Urinary bladder (tissue), 4 donors: Measurements from ENCODE around the gene VSTM4. TPM values are rescaled to one million over a fixed set of nuclear protein-coding genes. Genes with fewer than 3 reads are reported as not detected.

Source experiments
- DNase-seq: peaks from one replicate; pipeline ENCODE4 v3.0.0-alpha.2; 2015; ENCODE audit errors: extremely low spot score
- H3K27ac ChIP-seq: one replicate; pipeline ENCODE4 v1.5.1; 2013; ENCODE audit warnings: low read depth, mild to moderate bottlenecking, moderate library complexity
- H3K36me3 ChIP-seq: one replicate; pipeline ENCODE4 v1.6.1; 2013; ENCODE audit warnings: mild to moderate bottlenecking, moderate library complexity; ENCODE audit not compliant: insufficient read depth
- H3K4me1 ChIP-seq: one replicate; pipeline ENCODE4 v1.6.1; 2013; ENCODE audit warnings: mild to moderate bottlenecking, moderate library complexity; ENCODE audit not compliant: insufficient read depth
- H3K4me3 ChIP-seq: one replicate; pipeline ENCODE4 v1.5.1; 2013; ENCODE audit warnings: low read depth, low read length
- WGBS: extraction: QIAGEN DNeasy Blood & Tissue Kit; methylation state at CpG from one replicate; pipeline ENCODE4 v1.1.7; 2013; 5-methylcytosine and 5-hydroxymethylcytosine counted together
- polyA plus RNA-seq: library from polyadenylated mRNA; stranded (reverse); fragments of 200-250 nt; gene quantifications from one replicate; pipeline ENCODE4 v1.2.3, GENCODE V29; 2013
- total RNA-seq: library from RNA; depleted of rRNA; stranded (reverse); fragments of >200 nt; gene quantifications from one replicate; pipeline ENCODE4 v1.2.3, GENCODE V29; 2014
- donor health status: healthy with polysubstance abuse.
- donor health status: healthy.

The VSTM4 gene
- total and polyA plus RNA-seq, 2 donors, result 18.7 to 60.2 TPM

- DNase-seq, result no peak
- H3K27ac ChIP-seq, result no peak overlapping the region
- no peaks in the 10 kb centered on the region for H3K36me3 ChIP-seq
- 96% methylated on average over 17 of the region's 17 CpGs for WGBS
- H3K4me1 ChIP-seq, result no peaks in the 10 kb centered on the region
- H3K4me3 ChIP-seq, result no peak overlapping the region
Observed at GRCh38 chr10:49107111-49107886, 8.0 kb downstream of the VSTM4 start.

DNA sequence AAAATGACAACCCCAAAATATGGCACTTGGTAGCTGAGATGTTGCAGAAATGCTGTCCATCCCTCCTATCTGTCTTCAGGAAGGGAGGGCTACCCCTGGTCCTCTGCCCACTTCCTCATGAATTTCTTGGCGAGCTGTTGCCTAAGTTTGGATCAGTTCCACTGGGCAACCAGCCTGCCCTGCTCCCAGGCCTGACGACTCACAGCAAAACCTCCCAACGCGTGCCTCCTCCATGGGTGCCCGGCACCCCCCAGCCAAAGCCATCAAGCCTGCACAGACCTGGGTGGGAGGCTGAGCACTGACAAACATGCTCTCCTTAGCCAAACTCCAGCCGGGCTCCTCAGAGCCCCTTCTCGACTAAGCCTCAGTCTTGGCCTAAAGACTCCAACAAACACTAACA is 8.9 kb downstream of the VSTM4 start:
- DNase-seq, result no peak
- 23% methylated on average over 7 of the region's 7 CpGs for WGBS
- H3K4me1 ChIP-seq, result no peaks in the 10 kb centered on the region
- peak overlapping the region; percentile 0 for H3K27ac ChIP-seq
- no peaks in the 10 kb centered on the region for H3K36me3 ChIP-seq
- H3K4me3 ChIP-seq, result no peak overlapping the region

- 80% methylated on average over 4 of the region's 4 CpGs for WGBS
- H3K27ac ChIP-seq, result no peak overlapping the region
- H3K4me3 ChIP-seq, result no peak overlapping the region
- H3K36me3 ChIP-seq, result no peaks in the 10 kb centered on the region
- DNase-seq, result no peak
- H3K4me1 ChIP-seq, result no peaks in the 10 kb centered on the region
Observed at GRCh38 chr10:49105076-49105475, 10.2 kb downstream of the VSTM4 start.

DNA sequence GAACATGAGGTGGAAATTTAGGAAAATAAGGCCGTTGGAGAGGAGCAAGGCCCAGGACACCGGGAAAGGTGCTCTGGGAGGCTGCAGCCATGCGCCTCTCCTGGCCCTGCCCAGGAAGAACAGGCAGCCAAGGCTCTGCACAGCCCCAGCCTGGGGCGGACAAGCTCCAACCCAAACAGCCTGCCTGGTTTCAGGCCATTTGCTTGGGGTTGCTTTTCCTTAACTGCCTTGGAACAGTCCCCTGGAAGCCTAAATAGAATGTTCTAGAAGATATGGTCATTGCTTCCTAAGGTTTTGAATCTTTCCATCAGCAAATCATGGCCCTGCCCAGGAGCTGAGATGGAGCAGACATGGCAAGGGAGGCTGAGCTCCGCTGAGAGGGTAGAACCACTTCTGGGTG is 11.0 kb downstream of the VSTM4 start:
- 77% methylated on average over 5 of the region's 5 CpGs for WGBS
- Histone ChIP-seq H3K27ac (no peak overlapping the region), H3K4me3 (no peak overlapping the region), H3K4me1 (peaks cover 1% of the 10 kb centered on the region), H3K36me3 (no peaks in the 10 kb centered on the region)
- no peak for DNase-seq

- no peak overlapping the region for H3K4me3 ChIP-seq
- H3K4me1 ChIP-seq, result peaks cover 1% of the 10 kb centered on the region
- no peak for DNase-seq
- no peaks in the 10 kb centered on the region for H3K36me3 ChIP-seq
- 86% methylated on average over 4 of the region's 4 CpGs for WGBS
- H3K27ac ChIP-seq, result no peak overlapping the region
Observed at GRCh38 chr10:49103761-49104160, 11.6 kb downstream of the VSTM4 start.

DNA sequence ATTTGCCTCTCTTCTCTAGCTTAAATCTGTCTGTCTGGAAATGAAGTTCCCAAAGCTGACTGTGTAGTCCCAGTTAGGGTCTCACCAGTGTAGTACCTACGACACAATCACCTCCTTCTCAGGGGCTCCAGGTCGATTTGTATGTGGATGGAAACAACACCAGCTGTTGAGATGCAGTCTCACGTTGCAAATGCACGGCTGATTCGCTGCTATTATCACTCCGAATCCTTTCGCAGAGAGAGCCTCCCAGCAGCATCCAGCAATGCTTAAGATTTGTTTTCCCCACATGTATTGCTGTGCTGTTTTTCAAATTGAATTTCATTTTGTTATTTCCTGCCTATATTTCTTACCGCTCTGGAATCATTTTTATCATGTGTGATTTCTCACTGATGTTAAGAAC is 16.3 kb downstream of the VSTM4 start:
- no peak overlapping the region for H3K27ac ChIP-seq
- H3K4me1 ChIP-seq, result peaks cover 1% of the 10 kb centered on the region
- H3K36me3 ChIP-seq, result no peaks in the 10 kb centered on the region
- H3K4me3 ChIP-seq, result no peak overlapping the region
- DNase-seq, result no peak
- WGBS, result 79% methylated on average over 8 of the region's 8 CpGs

DNA sequence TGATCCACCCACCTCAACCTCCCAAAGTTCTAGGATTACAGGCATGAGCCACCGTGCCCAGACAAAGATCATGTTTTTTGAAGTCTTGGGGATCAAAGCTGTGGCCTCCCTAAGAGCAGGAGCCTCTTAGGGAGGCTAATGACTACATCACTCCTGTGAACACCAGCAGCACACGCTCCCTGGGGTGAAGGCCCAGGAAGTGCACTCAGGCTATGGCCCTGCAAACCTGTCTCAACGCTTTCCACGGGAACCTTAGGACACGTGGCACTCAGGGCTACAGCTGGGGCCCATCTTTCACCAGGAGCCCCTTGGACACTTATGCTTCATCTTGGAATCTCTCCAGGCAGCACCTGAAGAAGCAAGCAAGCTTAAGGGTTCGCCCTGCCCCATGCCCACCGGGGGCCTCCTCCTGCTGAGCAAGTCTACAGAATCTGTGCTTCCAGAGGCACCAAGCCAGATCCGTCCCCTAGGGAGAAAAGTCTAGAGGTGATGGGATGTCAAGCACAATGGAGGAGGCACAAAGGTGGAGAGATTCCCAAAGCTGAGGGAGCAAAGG is 18.4 kb downstream of the VSTM4 start:
- H3K27ac ChIP-seq, result no peak overlapping the region
- H3K36me3 ChIP-seq, result no peaks in the 10 kb centered on the region
- H3K4me3 ChIP-seq, result no peak overlapping the region
- DNase-seq, result no peak
- H3K4me1 ChIP-seq, result peaks cover 1% of the 10 kb centered on the region
- 89% methylated on average over 8 of the region's 8 CpGs for WGBS

DNA sequence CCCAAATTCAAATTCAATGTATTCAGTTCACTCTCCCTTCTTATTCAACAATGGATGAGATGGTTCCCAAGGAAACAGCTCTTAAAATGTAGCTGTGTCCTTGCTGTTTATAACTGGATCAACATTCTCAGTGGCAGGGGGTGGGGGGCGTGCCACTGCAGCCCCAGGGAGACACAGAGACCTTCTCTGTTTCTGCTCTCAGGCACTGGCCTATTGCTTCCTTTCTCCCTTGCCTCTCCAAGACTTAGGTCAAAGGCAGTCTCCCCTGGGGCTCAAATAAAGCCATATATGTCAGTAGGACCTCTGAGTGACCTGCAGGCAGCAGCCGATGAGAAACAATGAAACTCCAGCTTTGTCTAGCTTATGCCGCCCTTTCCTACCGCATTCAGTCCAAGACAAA is 20.7 kb downstream of the VSTM4 start:
- Histone ChIP-seq H3K4me1 (no peaks in the 10 kb centered on the region), H3K4me3 (no peak overlapping the region), H3K36me3 (no peaks in the 10 kb centered on the region), H3K27ac (no peak overlapping the region)
- WGBS, result 73% methylated on average over 4 of the region's 4 CpGs
- no peak for DNase-seq

DNA sequence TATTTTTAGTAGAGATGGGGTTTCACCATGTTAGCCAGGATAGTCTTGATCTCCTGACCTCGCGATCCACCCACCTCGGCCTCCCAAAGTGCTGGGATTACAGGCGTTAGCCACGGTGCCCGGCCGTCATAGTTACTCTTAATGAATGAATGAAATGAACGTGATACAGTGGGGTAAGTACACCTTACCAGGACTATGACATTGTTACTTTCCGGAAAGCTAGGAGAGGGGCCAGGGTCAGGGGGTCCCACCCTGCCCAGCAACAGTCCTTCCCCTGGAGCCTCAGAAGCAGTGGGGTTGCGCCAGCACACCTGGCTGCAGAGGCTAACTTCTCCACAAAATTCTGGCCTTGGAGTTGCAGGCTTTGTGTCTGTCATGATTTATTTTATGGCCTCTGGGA is 21.4 kb downstream of the VSTM4 start:
- DNase-seq, result no peak
- Histone ChIP-seq H3K36me3 (no peaks in the 10 kb centered on the region), H3K4me1 (no peaks in the 10 kb centered on the region), H3K4me3 (no peak overlapping the region), H3K27ac (no peak overlapping the region)
- 94% methylated on average over 10 of the region's 10 CpGs for WGBS

GRCh38 chr10:49092477-49092876 is 22.8 kb downstream of the VSTM4 start:
- Histone ChIP-seq H3K4me3 (no peak overlapping the region), H3K36me3 (no peaks in the 10 kb centered on the region), H3K4me1 (no peaks in the 10 kb centered on the region), H3K27ac (no peak overlapping the region)
- DNase-seq, result no peak
- whole genome bisulfite sequencing, result 93% methylated on average over 11 of the region's 11 CpGs

DNA sequence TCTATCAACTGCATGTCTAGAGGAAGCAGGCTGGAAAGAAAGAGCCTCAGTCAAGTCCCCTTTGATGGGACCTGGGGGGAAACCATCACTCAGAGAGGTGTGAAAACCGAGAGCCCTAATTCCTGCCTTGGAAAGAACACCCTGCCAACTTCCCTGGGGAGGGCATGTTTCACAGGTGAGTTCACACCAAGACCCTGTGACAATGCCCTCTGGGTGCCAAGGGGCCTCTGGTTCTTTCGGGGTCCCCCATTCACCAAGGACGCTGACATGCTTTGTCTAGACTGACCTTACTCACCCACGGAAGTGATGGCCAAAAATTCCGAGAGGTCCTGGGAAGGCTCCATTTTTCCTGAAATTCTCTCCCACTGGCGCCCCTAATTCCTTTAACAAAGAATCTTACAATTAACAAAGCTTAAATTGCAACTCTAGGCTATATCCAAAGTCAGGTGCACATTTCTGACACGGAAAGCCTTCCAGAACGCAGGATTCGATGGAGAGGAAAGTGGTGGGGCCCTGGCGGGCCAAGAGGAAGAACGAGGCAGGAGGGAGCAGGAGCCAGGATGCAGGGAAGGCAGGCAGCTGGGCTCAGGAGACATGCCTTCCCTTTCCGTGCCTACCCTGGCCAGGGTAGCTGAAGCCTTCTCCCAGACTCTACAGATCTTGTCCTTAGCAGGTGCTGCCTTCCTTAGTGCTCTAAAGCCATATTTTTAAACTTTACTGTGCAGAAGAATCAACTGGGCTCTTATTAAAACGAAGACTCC is 23.7 kb downstream of the VSTM4 start:
- H3K4me3 ChIP-seq, result no peak overlapping the region
- H3K4me1 ChIP-seq, result no peaks in the 10 kb centered on the region
- H3K36me3 ChIP-seq, result no peaks in the 10 kb centered on the region
- 89% methylated on average over 13 of the region's 13 CpGs for WGBS
- DNase-seq, result no peak
- H3K27ac ChIP-seq, result no peak overlapping the region

DNA sequence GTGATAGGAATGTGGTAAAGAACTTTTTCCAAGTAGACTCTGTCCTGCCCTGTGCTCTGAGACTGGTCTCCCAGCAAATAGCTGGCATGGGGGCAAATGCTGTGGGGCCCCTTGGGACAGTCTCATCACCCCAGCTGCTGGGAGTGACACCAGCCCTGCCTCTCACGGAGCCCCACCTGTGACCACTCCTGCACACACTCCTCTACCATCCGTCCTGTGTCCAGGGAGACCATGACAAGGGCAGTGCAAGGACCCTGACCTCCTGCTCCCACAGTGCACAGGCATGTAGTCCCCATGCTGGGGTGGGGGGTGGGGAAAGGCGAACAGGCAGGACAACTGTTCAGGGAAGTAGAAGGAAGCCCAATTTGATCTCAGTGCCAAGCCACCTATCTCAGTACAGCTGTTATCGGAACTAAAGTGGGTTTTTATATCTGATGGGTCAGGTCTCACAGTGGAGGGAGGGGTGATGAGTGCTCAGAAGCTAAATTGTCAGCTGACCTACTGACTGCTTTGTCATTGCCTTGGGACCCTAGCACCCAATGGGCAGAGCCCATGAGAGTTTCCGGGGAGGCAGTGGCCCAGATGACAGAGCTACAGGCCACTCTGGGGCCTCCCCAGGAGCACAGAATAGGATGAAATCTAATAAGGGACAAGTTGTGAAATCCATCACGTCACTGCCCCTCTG is 24.5 kb downstream of the VSTM4 start:
- 86% methylated on average over 6 of the region's 6 CpGs for WGBS
- no peaks in the 10 kb centered on the region for H3K4me1 ChIP-seq
- no peaks in the 10 kb centered on the region for H3K36me3 ChIP-seq
- no peak for DNase-seq
- H3K27ac ChIP-seq, result no peak overlapping the region
- no peak overlapping the region for H3K4me3 ChIP-seq

DNA sequence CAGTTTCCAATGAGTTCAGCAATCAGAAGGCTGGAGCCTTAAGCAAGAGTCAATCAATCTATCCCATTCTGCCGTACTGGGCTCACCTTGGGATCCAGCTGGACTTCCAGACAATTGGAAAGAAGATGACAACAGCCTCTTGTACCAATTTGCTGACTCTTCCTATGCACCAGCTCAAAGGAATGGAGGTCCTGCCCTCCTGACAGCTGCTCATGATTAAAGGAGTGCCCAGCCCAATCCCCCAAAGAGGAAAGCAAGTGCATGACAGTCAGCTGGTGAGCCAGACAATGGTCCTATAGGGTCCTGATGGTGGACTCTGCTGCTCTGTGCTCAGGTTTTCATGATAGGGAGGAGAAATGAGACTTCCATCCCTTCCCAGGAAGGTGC is 25.1 kb downstream of the VSTM4 start:
- 38% methylated on average over 1 of the region's 1 CpG for WGBS
- no peaks in the 10 kb centered on the region for H3K4me1 ChIP-seq
- no peaks in the 10 kb centered on the region for H3K36me3 ChIP-seq
- H3K27ac ChIP-seq, result no peak overlapping the region
- no peak for DNase-seq
- no peak overlapping the region for H3K4me3 ChIP-seq
